Measurements from ENCODE around the gene TRIM61.
"Not testable (repeated sequence)": the region's sequence is repeated elsewhere in the genome, so short reads cannot be mapped to it uniquely, and the experiment has no call there.

DNA sequence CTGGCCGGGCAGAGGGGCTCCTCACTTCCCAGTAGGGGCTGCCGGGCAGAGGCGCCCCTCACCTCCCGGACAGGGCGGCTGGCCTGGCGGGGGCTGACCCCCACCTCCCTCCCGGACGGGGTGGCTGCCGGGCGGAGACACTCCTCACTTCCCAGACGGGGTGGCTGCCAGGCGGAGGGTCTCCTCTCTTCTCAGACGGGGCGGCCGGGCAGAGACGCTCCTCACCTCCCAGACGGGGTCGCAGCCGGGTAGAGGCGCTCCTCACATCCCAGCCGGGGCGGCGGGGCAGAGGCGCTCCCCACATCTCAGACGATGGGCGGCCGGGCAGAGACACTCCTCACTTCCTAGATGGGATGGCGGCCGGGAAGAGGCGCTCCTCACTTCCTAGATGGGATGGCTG lies 42.5 kb upstream of the TRIM61 start:
- TF ChIP-seq, protein P1, sequence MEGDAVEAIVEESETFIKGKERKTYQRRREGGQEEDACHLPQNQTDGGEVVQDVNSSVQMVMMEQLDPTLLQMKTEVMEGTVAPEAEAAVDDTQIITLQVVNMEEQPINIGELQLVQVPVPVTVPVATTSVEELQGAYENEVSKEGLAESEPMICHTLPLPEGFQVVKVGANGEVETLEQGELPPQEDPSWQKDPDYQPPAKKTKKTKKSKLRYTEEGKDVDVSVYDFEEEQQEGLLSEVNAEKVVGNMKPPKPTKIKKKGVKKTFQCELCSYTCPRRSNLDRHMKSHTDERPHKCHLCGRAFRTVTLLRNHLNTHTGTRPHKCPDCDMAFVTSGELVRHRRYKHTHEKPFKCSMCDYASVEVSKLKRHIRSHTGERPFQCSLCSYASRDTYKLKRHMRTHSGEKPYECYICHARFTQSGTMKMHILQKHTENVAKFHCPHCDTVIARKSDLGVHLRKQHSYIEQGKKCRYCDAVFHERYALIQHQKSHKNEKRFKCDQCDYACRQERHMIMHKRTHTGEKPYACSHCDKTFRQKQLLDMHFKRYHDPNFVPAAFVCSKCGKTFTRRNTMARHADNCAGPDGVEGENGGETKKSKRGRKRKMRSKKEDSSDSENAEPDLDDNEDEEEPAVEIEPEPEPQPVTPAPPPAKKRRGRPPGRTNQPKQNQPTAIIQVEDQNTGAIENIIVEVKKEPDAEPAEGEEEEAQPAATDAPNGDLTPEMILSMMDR (IDR thresholded peaks at IDR 0.05; ENCODE audit: poor library complexity, severe bottlenecking), result not testable (repeated sequence)
- TF ChIP-seq EP300 (conservative IDR thresholded peaks at IDR 0.05; ENCODE audit: poor library complexity, severe bottlenecking); RAD21 (conservative IDR thresholded peaks at IDR 0.05): not testable (repeated sequence)
- TF ChIP-seq, protein P2, sequence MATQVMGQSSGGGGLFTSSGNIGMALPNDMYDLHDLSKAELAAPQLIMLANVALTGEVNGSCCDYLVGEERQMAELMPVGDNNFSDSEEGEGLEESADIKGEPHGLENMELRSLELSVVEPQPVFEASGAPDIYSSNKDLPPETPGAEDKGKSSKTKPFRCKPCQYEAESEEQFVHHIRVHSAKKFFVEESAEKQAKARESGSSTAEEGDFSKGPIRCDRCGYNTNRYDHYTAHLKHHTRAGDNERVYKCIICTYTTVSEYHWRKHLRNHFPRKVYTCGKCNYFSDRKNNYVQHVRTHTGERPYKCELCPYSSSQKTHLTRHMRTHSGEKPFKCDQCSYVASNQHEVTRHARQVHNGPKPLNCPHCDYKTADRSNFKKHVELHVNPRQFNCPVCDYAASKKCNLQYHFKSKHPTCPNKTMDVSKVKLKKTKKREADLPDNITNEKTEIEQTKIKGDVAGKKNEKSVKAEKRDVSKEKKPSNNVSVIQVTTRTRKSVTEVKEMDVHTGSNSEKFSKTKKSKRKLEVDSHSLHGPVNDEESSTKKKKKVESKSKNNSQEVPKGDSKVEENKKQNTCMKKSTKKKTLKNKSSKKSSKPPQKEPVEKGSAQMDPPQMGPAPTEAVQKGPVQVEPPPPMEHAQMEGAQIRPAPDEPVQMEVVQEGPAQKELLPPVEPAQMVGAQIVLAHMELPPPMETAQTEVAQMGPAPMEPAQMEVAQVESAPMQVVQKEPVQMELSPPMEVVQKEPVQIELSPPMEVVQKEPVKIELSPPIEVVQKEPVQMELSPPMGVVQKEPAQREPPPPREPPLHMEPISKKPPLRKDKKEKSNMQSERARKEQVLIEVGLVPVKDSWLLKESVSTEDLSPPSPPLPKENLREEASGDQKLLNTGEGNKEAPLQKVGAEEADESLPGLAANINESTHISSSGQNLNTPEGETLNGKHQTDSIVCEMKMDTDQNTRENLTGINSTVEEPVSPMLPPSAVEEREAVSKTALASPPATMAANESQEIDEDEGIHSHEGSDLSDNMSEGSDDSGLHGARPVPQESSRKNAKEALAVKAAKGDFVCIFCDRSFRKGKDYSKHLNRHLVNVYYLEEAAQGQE (IDR thresholded peaks at IDR 0.05; ENCODE audit: borderline replicate concordance), result not testable (repeated sequence)
